NOMO-1 (cell line): ENCODE results near the gene SMG9.
A peak's percentile ranks its signal among the peaks of the same experiment; 100 is the strongest.
"Not testable (repeated sequence)": the region's sequence is repeated elsewhere in the genome, so short reads cannot be mapped to it uniquely, and the experiment has no call there.

ENCODE experiments used
- DNase-seq, 2 experiments: peaks; one replicate each; lab custom pipeline; 2025; ENCODE audit not compliant: unreplicated experiment in 2 of 2; lab: John Stamatoyannopoulos, UW

Gene SMG9

GRCh38 chr19:43780706-43781525 is 26.2 kb upstream of the SMG9 start, which contains the start of gene KCNN4:
TSS of gene KCNN4 (minus strand) at chr19:43780973. CDS start at chr19:43780861, 112 bp downstream.
- DNase-seq, result peak; percentile 39 to 71

- DNase-seq, result peak; percentile 47 to 59
Observed at GRCh38 chr19:43779820-43780219, 25.1 kb upstream of the SMG9 start.

GRCh38 chr19:43779147-43779819 is 24.5 kb upstream of the SMG9 start:
- DNase-seq, result no peak

GRCh38 chr19:43778651-43779050 is 23.9 kb upstream of the SMG9 start:
- no peak for DNase-seq

GRCh38 chr19:43777163-43777695 is 22.5 kb upstream of the SMG9 start:
- peak; percentile 70 to 85 for DNase-seq

- no peak for DNase-seq
Observed at GRCh38 chr19:43776286-43776685, 21.5 kb upstream of the SMG9 start.

- DNase-seq, result no peak
Observed at GRCh38 chr19:43775299-43775890, 20.6 kb upstream of the SMG9 start.

- not testable (repeated sequence) for DNase-seq
Observed at GRCh38 chr19:43774940-43775258, 20.1 kb upstream of the SMG9 start.

- no peak for DNase-seq
Observed at GRCh38 chr19:43774103-43774939, 19.6 kb upstream of the SMG9 start.

GRCh38 chr19:43773725-43774102 is 19.0 kb upstream of the SMG9 start:
- DNase-seq, result no peak

- DNase-seq, result no peak
Observed at GRCh38 chr19:43769256-43769655, 14.5 kb upstream of the SMG9 start.

- DNase-seq, result peak; percentile 83 to 89
Observed at GRCh38 chr19:43768273-43769050, 13.7 kb upstream of the SMG9 start.

- no peak for DNase-seq
Observed at GRCh38 chr19:43767818-43768217, 13.1 kb upstream of the SMG9 start.

GRCh38 chr19:43767316-43767715 is 12.6 kb upstream of the SMG9 start:
- no peak for DNase-seq

- no peak for DNase-seq
Observed at GRCh38 chr19:43766755-43767043, 11.9 kb upstream of the SMG9 start.

GRCh38 chr19:43765109-43765876 is 10.5 kb upstream of the SMG9 start:
- DNase-seq, result peak; percentile 84 to 87

- DNase-seq, result not testable (repeated sequence)
Observed at GRCh38 chr19:43764684-43765083, 9.9 kb upstream of the SMG9 start.

GRCh38 chr19:43763473-43763939 is 8.7 kb upstream of the SMG9 start:
- no peak for DNase-seq

- no peak for DNase-seq
Observed at GRCh38 chr19:43762814-43763213, 8.1 kb upstream of the SMG9 start.
